Coronary artery (tissue), 2 donors: ENCODE data around the gene PTPRD.

Source experiments
- DNase-seq: peaks from one replicate; pipeline ENCODE4 v3.0.0-alpha.2; 2017; ENCODE audit warnings: low spot score
- H3K27ac ChIP-seq, 2 donors: fragments of 200-600 bp; sonication (generic); one replicate each; pipeline ENCODE4 v1.5.1; 2016 to 2019
- H3K4me3 ChIP-seq: fragments of 200-600 bp; sonication (generic); 2 replicates; pipeline ENCODE4 v1.5.1; 2016; ENCODE audit warnings: mild to moderate bottlenecking, moderate library complexity
- TF ChIP-seq, protein P1 (sequence below): fragments of 200-600 bp; sonication (generic); IDR thresholded peaks from one replicate; pipeline ENCODE4 v1.5.1; 2019; ENCODE audit warnings: antibody characterized with exemption

Gene PTPRD

DNA sequence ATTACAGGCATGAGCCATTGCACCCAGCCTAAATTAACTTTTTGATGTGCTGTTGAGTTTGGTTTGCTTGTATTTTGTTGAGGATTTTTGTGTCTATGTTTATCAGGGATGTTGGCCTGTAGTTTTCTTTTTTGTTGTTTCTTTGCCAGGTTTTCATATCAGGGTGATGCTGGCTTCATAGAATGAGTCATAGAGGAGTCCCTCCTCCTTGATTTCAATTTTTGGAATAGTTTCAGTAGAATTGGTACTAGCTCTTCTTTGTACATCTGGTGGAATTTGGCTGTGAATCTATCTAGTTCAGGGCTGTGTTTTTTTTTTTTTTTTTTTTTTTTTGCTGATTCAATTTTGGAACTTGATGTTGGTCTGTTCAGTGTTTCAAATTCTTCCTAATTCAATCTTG, 1648.9 kb downstream of the PTPRD start:
- DNase-seq, result no peak
- no peak overlapping the region for H3K27ac ChIP-seq
- no peak overlapping the region for H3K4me3 ChIP-seq
- TF ChIP-seq, protein P1, sequence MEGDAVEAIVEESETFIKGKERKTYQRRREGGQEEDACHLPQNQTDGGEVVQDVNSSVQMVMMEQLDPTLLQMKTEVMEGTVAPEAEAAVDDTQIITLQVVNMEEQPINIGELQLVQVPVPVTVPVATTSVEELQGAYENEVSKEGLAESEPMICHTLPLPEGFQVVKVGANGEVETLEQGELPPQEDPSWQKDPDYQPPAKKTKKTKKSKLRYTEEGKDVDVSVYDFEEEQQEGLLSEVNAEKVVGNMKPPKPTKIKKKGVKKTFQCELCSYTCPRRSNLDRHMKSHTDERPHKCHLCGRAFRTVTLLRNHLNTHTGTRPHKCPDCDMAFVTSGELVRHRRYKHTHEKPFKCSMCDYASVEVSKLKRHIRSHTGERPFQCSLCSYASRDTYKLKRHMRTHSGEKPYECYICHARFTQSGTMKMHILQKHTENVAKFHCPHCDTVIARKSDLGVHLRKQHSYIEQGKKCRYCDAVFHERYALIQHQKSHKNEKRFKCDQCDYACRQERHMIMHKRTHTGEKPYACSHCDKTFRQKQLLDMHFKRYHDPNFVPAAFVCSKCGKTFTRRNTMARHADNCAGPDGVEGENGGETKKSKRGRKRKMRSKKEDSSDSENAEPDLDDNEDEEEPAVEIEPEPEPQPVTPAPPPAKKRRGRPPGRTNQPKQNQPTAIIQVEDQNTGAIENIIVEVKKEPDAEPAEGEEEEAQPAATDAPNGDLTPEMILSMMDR, result no peak

DNA sequence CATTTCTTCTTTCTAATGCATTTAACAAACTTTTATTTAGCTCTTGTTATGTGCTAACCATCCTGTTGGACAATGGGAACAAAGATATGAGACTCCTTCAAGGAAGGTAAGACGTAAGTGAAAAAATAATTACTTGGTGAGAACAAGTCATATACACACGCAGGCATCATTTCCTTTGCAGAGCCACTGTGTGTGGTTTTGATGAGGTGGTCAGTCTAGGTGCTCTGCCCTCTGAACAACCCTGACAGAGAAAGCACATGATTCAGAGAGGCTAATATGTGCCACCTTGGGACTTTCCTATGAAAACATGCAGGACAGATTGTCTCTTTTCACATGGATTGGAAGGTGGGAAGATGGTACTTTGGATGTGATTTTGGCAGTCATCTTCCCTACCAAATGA, 1650.7 kb downstream of the PTPRD start:
- DNase-seq, result no peak
- TF ChIP-seq, protein P1, result no peak
- H3K4me3 ChIP-seq, result no peak overlapping the region
- no peak overlapping the region for H3K27ac ChIP-seq

DNA sequence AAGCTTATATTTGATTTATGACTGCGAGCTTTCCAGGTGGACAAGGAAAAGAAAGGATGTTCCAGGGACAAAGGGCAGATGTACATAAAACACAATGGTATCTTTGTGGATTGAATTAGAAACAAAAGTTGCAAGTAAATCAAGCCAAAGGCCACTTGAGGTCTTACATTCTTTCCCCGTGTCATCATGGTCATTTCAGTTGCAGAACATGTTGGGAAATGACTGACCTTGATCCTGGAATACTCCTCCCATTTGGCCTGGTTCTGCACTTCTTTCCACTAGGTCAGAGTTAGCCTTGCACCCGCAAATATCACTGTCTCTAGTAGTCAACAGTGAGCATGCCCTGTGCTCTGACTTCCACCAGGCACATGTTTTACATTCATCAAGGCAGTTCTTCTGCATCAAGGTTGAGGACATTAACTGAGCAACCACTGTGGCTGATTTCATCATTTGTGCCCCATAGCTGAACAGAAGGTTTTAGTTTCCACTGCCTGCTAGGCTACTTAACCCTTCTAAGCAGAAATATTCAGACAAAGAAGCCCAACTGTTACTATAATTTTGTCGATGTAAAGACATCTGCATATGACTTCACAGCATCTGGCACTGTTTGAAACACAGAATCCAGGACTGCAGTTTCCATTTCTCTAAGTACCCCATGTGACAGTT, 1651.5 kb downstream of the PTPRD start:
- peak; percentile 70 for DNase-seq
- H3K27ac ChIP-seq, result peak overlapping the region in 1 of 2 donors; percentile 48

DNA sequence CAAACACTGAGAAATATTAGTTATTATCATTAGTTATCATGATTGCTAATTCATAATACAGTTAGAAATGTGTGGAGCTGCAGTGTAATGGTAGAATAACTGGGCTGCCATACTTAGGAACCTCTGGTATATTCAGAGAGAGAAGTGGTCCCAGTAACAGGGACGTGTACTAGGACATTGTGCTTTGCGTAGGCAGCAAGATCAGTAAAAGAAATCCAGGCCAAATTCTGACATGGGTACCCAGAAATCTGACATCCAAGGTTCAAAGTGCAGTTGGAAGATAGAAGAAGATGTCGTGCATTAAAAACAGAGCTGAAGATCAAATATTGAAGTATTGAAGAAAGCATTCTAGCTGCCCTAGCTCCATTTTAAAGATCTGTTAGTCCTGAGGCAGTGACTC, 1652.5 kb downstream of the PTPRD start:
- H3K4me3 ChIP-seq, result no peak overlapping the region
- DNase-seq, result no peak
- H3K27ac ChIP-seq, result peak overlapping the region in 1 of 2 donors; percentile 7
- TF ChIP-seq, protein P1, result no peak

More for the DNA sequence above, 1651.5 kb downstream of the PTPRD start:
- TF ChIP-seq, protein P1, result no peak
- no peak overlapping the region for H3K4me3 ChIP-seq

DNA sequence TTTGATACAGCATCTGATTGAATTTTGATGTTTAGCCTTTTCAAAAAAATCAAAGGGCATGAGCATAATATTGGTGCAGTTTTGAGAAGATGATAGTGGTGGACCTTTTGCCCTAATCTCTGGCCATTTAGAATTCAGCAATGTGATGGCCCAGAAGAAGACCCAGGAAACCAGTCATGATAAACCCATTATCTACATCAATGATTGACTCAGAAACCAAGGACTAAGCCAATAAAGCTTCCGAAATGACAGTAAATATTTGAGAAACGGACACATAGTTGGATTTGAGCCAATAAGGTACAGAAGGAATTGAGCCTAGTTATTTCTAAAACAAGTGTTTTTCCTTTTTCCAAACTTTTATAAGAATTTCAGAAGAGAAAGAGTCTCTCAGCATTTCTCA, 1654.4 kb downstream of the PTPRD start:
- no peak overlapping the region for H3K4me3 ChIP-seq
- no peak for DNase-seq
- no peak overlapping the region for H3K27ac ChIP-seq
- TF ChIP-seq, protein P1, result no peak

DNA sequence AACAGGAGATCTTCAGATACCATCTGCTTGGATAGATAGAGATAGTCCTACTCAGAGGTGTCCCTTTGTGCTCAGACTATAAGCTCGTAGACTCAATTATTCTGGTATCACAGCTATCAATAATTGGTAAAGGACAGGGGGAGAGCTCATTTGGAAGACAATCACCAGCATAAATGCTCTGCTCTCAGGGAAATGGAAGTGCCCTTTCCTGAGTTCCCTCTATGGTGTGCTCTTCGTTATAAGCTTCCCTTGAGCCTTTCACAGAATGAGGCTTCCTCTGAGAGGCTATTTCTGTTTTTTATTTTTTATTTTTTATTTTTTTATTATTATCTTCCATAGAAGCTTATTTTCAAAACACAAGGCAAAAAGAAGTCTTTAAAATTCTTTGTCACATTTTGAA, 1657.5 kb downstream of the PTPRD start:
- DNase-seq, result no peak
- no peak overlapping the region for H3K4me3 ChIP-seq
- TF ChIP-seq, protein P1, result no peak
- no peak overlapping the region for H3K27ac ChIP-seq

DNA sequence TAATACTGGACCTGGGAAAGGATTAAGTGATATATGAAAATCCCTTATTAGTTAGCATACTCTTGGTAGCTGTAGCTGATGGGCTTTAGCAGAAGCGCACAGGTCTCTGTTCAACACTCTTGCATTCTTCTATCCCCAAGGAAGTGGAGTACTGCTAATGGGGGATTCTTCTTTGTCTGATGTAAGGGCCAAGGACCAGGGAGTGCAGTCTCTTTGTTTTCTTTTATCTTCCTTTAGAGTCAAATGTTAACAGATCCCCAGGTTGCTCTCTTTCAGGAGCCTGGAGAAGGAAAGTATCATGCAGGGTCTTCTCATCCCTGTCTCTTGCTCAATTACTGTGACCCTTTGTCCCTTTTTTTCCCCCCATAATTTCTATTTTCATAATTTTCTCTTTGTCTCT, 1666.3 kb downstream of the PTPRD start:
- TF ChIP-seq, protein P1, result no peak
- H3K27ac ChIP-seq, result no peak overlapping the region
- DNase-seq, result no peak
- no peak overlapping the region for H3K4me3 ChIP-seq
